Activated CD4-positive, CD25-positive, alpha-beta regulatory T cell treated with anti-CD3 and anti-CD28 coated beads, Interleukin-2, amount 50 U/mL, for 72 hours (primary cell): ENCODE measurements around the gene CTAGE4.
"Not testable (repeated sequence)": the region's sequence is repeated elsewhere in the genome, so short reads cannot be mapped to it uniquely, and the experiment has no call there.

Experiments used
- DNase-seq: peaks from one replicate; pipeline ENCODE4 v3.0.0; 2021

The CTAGE4 gene

GRCh38 chr7:144217200-144217599 is 33.9 kb downstream of the CTAGE4 start:
- not testable (repeated sequence) for DNase-seq

DNA sequence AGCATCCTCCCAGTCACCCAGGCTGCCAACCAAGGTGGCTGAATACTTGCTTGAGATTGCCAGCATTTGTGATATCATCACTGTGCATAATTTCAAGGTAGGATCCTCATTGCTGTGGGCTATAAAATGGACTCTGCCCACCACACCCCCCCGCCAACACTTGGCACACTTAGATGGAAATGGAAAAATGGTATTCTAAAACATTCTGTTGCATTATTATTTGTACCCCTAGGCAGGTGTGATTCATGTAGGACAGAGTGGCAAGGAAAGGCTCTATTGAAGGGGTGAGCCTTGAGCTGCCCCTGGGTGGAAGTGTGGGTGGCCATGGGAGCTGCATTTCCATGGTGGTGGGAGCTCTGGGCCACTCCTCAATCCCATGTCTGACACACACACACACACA is 35.3 kb downstream of the CTAGE4 start:
- not testable (repeated sequence) for DNase-seq

- not testable (repeated sequence) for DNase-seq
Measured at GRCh38 chr7:144219149-144219548, 35.9 kb downstream of the CTAGE4 start.

DNA sequence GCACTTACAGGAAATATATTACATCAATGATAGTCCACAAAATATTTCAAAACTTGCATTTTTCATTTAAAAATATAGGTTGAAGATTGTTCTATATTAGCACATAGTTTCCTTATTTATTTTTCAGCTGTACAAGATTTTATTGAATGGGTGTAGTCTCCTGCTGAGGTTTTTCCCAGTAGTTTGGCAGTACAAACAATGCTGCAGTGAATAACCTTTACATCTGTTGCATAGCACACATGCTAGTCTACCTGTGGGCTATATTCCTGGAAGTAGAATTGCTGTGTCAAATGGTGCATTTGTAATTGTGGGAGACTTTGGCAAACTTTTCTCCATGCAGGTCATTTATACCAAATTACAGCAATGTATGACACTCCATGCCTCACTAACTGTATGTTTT is 37.3 kb downstream of the CTAGE4 start:
- DNase-seq = not testable (repeated sequence)

DNA sequence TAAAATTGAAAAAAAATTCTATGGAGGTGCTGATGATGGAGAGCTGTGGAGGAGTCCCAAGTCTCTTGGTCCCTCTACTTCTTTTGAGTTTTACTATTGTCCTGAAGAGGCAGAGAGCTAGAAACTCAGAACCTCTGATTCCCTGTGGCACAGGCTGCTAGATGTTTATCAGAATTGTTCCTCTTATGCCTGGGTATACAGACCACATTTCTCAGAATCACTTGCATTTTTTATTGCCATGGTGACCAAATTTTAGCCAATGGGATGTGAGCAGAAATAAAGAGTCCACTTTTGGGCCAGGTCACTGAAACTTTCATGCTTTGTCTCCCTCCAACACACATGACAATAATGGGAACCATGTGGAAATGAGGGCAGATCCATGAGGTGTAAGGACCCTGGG is 40.4 kb downstream of the CTAGE4 start:
- DNase-seq = not testable (repeated sequence)

GRCh38 chr7:144226866-144227265 is 43.6 kb downstream of the CTAGE4 start:
- DNase-seq = not testable (repeated sequence)

DNA sequence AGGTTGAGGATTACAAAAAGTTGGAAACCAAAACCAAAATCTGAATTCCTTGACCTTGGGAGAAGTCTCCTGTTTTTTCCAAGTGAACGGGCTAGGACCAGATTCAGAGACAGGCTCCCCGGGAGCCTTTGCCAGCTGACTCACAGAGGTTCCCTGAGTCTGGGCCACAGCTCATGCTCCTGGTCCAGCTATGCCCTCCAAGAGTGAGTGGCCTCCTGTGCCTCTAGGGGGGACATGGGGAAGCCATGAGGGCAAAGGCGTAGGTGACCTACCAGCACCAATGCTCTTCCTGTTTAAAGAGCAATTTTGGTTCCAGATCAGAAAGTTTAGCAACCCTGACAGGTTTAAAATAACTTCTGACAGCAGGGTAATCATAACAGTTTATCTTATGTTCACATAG is 45.5 kb downstream of the CTAGE4 start:
- not testable (repeated sequence) for DNase-seq

GRCh38 chr7:144231027-144231426 is 47.8 kb downstream of the CTAGE4 start:
- not testable (repeated sequence) for DNase-seq

- DNase-seq = not testable (repeated sequence)
Measured at GRCh38 chr7:144233039-144233438, 49.8 kb downstream of the CTAGE4 start.
